NCI-H2171 treated with DMSO at 0.1 percent for 48 hours (cell line): ENCODE results near the gene INSM2.
A peak's percentile ranks its signal among the peaks of the same experiment; 100 is the strongest.

Source experiments
- DNase-seq: peaks from one replicate; lab custom pipeline; 2025; lab: John Stamatoyannopoulos, UW

INSM2 gene

GRCh38 chr14:35549551-35549950 lies 15.6 kb downstream of the INSM2 start:
- no peak for DNase-seq

GRCh38 chr14:35551081-35551480 lies 17.1 kb downstream of the INSM2 start:
- no peak for DNase-seq

- no peak for DNase-seq
Observed at GRCh38 chr14:35553808-35554207, 19.8 kb downstream of the INSM2 start.

- DNase-seq: peak; percentile 92
Observed at GRCh38 chr14:35556548-35556947, 22.6 kb downstream of the INSM2 start.

- DNase-seq: no peak
Observed at GRCh38 chr14:35557221-35557747, 23.3 kb downstream of the INSM2 start.

GRCh38 chr14:35558680-35559079 lies 24.7 kb downstream of the INSM2 start:
- DNase-seq: peak; percentile 69

- no peak for DNase-seq
Observed at GRCh38 chr14:35565871-35566464, 32.0 kb downstream of the INSM2 start.

- no peak for DNase-seq
Observed at GRCh38 chr14:35571598-35571997, 37.6 kb downstream of the INSM2 start.

GRCh38 chr14:35573911-35574310 lies 39.9 kb downstream of the INSM2 start:
- peak; percentile 41 for DNase-seq

GRCh38 chr14:35576260-35576659 lies 42.3 kb downstream of the INSM2 start:
- DNase-seq: no peak

GRCh38 chr14:35576856-35577255 lies 42.9 kb downstream of the INSM2 start:
- DNase-seq: no peak

GRCh38 chr14:35578135-35578534 lies 44.2 kb downstream of the INSM2 start:
- DNase-seq: no peak

GRCh38 chr14:35578639-35579038 lies 44.7 kb downstream of the INSM2 start:
- no peak for DNase-seq
